Measurements from ENCODE around the gene CDSN.
"Not testable (repeated sequence)": the region's sequence is repeated elsewhere in the genome, so short reads cannot be mapped to it uniquely, and the experiment has no call there.

CDSN gene

DNA sequence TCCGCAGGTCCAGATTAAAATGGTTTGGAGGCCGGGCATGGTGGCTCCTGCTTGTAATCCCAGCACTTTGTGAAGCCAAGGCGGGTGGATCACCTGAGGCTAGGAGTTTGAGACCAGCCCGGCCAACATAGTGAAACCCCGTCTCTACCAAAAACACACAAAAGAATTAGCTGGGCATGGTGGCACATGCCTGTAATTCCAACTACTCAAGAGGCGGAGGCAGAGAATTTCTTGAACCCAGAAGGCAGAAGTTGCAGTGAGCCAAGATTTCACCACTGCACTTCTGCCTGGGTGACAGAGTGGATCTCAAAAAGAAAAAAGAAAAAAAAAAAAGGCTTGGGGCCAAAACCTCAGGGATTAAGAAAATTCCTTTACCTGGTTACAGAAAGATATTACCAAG lies 38.4 kb downstream of the CDSN start:
- DNase-seq: no peak

DNA sequence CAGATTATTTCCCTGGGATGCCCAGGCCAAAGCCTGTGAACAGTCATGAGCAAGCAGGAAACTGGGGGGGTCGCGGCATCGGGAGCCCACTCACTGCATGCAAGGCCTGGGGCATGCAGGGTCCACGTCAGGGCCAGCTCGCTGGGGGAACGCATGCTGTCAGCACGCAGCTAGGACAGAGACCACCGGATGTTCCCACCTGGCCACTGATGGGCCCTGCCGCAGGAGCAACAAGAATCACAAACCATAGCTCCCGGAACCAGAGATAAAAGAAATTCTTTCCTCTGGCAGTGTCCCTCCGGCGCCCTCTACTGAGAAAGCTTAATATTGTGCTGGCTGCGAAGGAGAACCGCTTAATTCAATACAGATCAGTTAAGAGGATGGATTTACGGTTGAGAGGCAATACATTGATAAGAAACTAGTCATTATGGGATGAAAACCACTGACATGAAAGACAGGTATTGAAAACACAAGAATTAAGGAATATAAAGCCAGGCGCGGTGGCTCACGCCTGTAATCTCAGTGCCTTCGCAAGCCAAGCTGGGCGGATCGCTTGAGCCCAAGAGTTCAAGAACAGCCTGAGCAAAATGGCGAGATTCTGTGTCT lies 40.5 kb downstream of the CDSN start:
- peak; percentile 79 for DNase-seq

DNA sequence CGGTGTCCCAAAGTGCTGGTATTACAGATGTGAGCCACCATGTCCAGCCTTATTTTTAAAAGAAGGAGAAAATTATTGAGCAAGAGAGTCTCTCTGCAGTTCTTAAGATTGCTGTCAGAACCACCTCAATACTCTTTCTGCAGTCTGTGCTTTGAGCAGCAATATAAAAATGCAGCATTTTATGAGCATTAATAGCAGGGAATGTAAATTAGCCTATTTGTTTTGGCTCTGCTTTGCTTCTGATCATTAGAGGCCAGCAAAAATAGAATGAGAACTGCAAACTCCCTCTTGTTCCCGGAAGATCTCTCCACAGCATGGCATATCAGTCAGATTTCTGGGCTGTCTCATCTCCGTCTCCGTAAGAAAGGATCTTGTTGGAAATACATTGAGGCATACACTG lies 43.6 kb downstream of the CDSN start:
- DNase-seq: no peak

- no peak for DNase-seq
Measured at GRCh38 chr6:31075528-31075927, 44.7 kb downstream of the CDSN start.

DNA sequence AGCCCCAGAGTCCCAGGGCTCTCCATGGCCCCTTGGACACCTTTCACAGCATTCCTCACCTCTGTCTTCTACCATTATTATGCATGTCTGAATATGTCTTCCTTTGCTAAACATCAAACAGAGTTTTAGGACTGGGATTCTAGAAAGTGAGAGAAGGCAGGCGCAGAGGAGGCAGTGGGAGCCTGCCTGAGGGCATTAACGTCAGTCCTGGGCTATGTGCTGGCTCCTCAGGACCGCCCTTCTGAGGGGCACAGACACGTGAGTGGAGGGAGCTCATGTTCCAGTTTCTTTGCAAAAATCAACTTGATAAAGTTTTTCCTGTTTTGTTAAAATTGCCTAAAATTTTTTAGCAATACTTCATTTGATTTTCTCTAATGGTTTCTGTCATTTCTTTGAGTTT lies 45.8 kb downstream of the CDSN start:
- no peak for DNase-seq

- no peak for DNase-seq
Measured at GRCh38 chr6:31070711-31071197, 49.5 kb downstream of the CDSN start.

GRCh38 chr6:31068669-31069340 lies 51.4 kb downstream of the CDSN start:
- peak; percentile 81 for DNase-seq

- DNase-seq: not testable (repeated sequence)
Measured at GRCh38 chr6:31067891-31068668, 52.2 kb downstream of the CDSN start.

GRCh38 chr6:31067028-31067427 lies 53.2 kb downstream of the CDSN start:
- DNase-seq: not testable (repeated sequence)

GRCh38 chr6:31065556-31065955 lies 54.7 kb downstream of the CDSN start:
- DNase-seq: no peak
